ENCODE results near the gene GNG13.

DNA sequence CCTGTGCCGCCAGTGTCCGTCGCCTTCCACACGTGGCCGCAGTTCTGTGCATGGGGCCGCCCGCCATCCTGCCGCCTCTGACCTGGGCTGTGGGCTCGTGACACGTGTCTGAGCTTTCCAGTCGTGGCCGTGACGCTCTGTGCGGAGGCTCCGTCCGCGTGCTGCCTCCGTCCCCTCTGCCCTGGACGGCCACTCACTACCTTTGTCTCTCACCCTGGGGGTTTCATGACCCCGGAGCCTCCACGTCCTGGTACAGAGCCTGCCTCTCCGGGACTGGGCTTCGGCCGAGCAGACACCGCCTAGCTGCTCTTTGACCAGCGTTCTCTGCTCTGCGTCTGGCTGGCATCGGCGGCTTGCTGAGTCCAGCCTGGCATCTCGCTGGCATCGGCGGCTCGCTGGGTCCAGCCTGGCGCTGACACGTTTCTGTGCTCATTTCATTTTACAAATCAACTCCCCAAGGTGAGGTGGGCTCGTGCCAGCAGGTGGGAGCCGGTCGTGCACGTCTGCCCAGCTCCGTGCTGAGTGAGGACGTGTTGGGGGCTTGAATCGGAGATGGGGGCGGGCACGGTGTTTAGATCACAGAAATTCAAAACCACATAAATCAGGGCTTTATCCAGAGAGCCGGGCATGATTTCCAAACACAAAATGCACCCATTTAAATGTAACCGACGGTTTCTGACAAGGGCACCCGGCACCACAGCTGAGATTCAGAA, 44.3 kb upstream of the GNG13 start:
- TF ChIP-seq CTCF (IDR thresholded peaks at IDR 0.05) (no peak), ZFX (IDR thresholded peaks at IDR 0.05; ENCODE audit: borderline replicate concordance) (no peak)

All from 22Rv1 (cell line).